ENCODE measurements around the gene ADAM22.

Gene ADAM22

DNA sequence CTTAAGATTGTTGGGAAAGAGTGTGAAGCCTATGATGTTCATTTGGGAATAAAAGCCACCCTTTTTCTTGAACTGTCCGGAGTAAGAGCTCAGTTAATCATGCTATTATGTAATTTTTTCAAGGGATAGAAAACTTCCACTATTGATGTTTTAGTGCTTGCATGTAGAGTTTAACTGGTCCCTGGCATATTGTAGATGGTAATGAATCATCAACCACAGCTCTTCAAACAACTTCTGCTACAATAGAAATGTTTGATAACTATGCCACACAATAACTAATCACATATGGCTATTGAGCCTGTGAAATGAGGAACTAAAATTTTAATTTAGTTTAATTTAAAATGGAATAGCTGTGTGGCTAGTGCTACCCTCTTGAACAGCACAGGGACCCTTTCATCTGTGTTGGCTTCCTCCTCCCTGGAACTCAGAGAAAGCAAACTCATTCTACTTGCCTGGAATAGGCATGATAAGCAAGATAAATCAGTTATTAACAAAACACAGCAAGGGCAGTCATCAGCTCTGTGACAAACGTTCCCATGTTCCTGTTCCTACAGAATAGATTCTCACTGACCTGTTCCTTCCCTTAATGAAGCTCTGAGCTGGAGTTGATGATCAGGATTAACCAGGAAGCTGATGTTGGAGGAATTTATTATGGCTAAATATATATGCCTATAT is 290.7 kb downstream of the ADAM22 start:
- DNase-seq = no peak

- DNase-seq = no peak
Observed at GRCh38 chr7:88226201-88226600, 292.1 kb downstream of the ADAM22 start.

DNA sequence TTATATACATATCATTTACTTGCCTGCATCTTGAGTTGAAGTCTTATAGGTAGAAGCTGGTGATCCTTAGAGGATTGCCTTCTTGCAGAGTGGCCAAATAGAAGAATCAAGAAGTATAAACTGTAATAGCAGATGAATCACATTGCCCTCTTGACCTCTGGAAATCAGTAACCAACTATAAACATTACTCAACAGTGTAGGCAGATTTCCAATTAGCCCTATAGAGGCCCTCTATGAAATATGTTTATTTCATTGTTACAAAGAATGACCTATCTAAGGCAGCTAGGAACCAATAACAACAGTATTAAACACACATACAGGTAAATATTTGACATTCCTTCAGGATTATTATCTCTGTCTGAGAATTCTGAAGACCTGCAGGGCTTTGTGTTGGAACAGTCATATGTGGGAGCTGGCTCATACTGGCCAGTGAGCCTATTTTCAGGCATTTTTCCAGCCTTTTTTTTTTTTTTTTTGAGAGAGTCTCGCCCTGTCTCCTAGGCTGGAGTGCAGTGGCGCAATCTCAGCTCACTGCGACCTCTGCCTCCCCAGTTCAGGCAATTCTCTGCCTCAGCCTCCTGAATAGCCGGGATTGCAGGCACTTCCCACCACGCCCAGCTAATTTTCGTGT is 292.9 kb downstream of the ADAM22 start:
- no peak for DNase-seq

DNA sequence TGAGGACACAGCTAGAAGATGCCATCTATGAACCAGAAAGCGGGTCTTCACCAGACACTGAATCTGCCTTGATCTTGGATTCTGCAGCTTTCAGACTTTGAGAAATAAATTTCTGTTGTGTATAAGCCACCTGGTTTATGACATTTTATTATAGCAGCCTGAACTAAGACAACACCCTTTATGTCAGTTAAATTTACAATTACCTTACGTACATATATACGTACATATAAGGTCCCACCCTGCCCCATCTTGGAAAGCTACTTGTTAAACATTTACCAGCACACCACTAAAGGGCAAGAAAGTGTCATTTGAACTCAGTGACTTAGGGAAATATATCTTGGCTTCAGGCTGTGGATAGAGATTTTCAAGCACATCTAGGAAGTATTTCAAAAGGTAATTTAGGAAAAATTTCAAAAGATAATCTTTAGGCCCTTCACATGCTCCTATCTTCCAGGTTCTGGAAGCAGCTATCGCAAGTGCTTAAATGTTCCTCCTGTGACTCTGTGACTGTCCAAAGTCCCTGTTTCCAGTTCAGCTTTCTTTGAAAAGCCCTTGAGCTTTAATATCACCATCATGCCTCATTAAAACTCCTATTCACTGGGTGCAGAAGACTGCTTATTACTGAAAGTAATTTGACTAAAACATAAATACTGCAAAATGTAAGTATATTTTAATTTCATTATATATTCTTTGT is 295.4 kb downstream of the ADAM22 start:
- DNase-seq = no peak

DNA sequence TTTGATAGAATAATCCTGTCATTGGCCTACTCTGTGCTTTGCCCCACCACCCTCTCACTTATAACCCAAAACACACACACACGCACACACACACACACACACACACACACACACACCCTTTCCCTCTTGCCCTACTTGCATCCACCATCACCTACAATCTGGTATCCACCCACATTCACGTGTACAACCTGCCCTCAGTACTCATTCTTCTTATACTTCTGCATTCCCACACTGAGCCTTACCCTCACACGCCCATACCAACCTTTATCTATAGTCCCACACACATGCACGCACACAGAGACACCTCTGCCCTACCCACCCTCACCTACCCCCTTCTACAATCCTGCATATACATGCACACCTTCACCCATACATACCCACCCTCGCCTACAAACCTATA is 296.6 kb downstream of the ADAM22 start:
- DNase-seq = no peak

GRCh38 chr7:88233828-88234227 is 299.8 kb downstream of the ADAM22 start:
- no peak for DNase-seq

GRCh38 chr7:88239852-88240251 is 305.8 kb downstream of the ADAM22 start:
- DNase-seq = no peak

- DNase-seq = peak; percentile 74
Observed at GRCh38 chr7:88243345-88243909, 309.4 kb downstream of the ADAM22 start.

- DNase-seq = no peak
Observed at GRCh38 chr7:88244258-88244657, 310.2 kb downstream of the ADAM22 start.
